ENCODE results near the gene GNAS.

Gene GNAS

GRCh38 chr20:58950603-58951002 is 98.1 kb downstream of the GNAS start:
- no peak overlapping the region for H3K27ac ChIP-seq
- TF ChIP-seq CTCF (conservative IDR thresholded peaks at IDR 0.05) (peak; percentile 21), ZFX (IDR thresholded peaks at IDR 0.05) (no peak)

GRCh38 chr20:58953050-58953449 is 100.5 kb downstream of the GNAS start:
- TF ChIP-seq CTCF (conservative IDR thresholded peaks at IDR 0.05) = no peak
- no peak for TF ChIP-seq ZFX (IDR thresholded peaks at IDR 0.05)

GRCh38 chr20:58956078-58956477 is 103.6 kb downstream of the GNAS start:
- TF ChIP-seq ZFX (IDR thresholded peaks at IDR 0.05) (no peak), CTCF (conservative IDR thresholded peaks at IDR 0.05) (no peak)
- H3K27ac ChIP-seq = no peak overlapping the region

More at GRCh38 chr20:58953050-58953449, 100.5 kb downstream of the GNAS start:
- no peak overlapping the region for H3K27ac ChIP-seq

GRCh38 chr20:58959652-58960051 is 107.1 kb downstream of the GNAS start:
- H3K27ac ChIP-seq = no peak overlapping the region
- no peak for TF ChIP-seq CTCF (conservative IDR thresholded peaks at IDR 0.05)
- TF ChIP-seq ZFX (IDR thresholded peaks at IDR 0.05) = no peak

Data from C4-2B (cell line).